H1 (cell line): ENCODE data around the gene DNAJC7. TPM values are rescaled to one million over a fixed set of nuclear protein-coding genes. Genes with fewer than 3 reads are reported as not detected.

ENCODE experiments used
- CTCF ChIA-PET: fragments of 300-600 bp; sonication (Branson Sonifier 250); formaldehyde crosslinking; loops from one replicate; lab custom pipeline; 2021; ENCODE audit not compliant: partially characterized antibody; lab: Charles Lee
- POLR2A ChIA-PET: fragments of 300-600 bp; sonication (Branson Sonifier 250); formaldehyde crosslinking; loops from one replicate; lab custom pipeline; 2021; ENCODE audit warnings: inconsistent platforms; ENCODE audit not compliant: partially characterized antibody; lab: Charles Lee
- DNase-seq, 2 experiments: peaks; one replicate each; pipeline versions ENCODE4 v3.0.0 to v3.0.0-alpha.2; 2010 to 2022; ENCODE audit warnings: low spot score in 2 of 2, low read depth in 1 of 2, mixed read lengths in 1 of 2
- FAIRE-seq: peaks from 2 replicates; lab custom pipeline; 2011; peaks lifted over from hg19 to GRCh38; lab: Jason Lieb, UNC
- H2AFZ ChIP-seq: 2 replicates; pipeline ENCODE4 v1.8.1; 2012; ENCODE audit warnings: low read length, inconsistent platforms
- H2AK5ac ChIP-seq: 2 replicates; pipeline ENCODE4 v1.6.1; 2013; ENCODE audit warnings: low read depth, low read length
- H2BK120ac ChIP-seq: replicated peaks from 2 replicates; pipeline ENCODE3; 2013; ENCODE audit warnings: low read depth, low read length, inconsistent platforms
- H2BK12ac ChIP-seq: 2 replicates; pipeline ENCODE4 v1.6.1; 2013; ENCODE audit warnings: low read depth, low read length
- H2BK15ac ChIP-seq: 2 replicates; pipeline ENCODE4 v1.6.1; 2013; ENCODE audit warnings: low read length
- H2BK20ac ChIP-seq: 2 replicates; pipeline ENCODE4 v1.6.1; 2013; ENCODE audit warnings: low read length
- H2BK5ac ChIP-seq: 2 replicates; pipeline ENCODE4 v1.6.1; 2013; ENCODE audit warnings: low read depth, low read length
- H3K14ac ChIP-seq: 2 replicates; pipeline ENCODE4 v1.6.1; 2013; ENCODE audit warnings: inconsistent platforms; ENCODE audit not compliant: insufficient read length
- H3K18ac ChIP-seq: 2 replicates; pipeline ENCODE4 v1.6.1; 2013; ENCODE audit warnings: low read length; ENCODE audit errors: extremely low read depth
- H3K23ac ChIP-seq: 2 replicates; pipeline ENCODE4 v1.6.1; 2013; ENCODE audit warnings: inconsistent platforms; ENCODE audit not compliant: insufficient read length
- H3K23me2 ChIP-seq: 2 replicates; pipeline ENCODE4 v1.6.1; 2013; ENCODE audit warnings: low read depth, low read length
- H3K27ac ChIP-seq: 2 replicates; pipeline ENCODE4 v1.6.1; 2011; ENCODE audit warnings: low read depth, low read length, inconsistent platforms
- H3K27me3 ChIP-seq, 4 experiments: replicated peaks in 1 of 4; 1 replicate in 1 of 4; 2 replicates in 3 of 4; pipeline versions ENCODE4 v1.6.1 to v1.8.1; 2011 to 2013; ENCODE audit warnings: low read length in 3 of 4, mild to moderate bottlenecking in 3 of 4, inconsistent platforms in 2 of 4, mixed read lengths in 2 of 4, moderate library complexity in 1 of 4; ENCODE audit not compliant: control insufficient read depth in 3 of 4, insufficient read depth in 3 of 4; ENCODE audit errors: extremely low read depth in 1 of 4
- H3K36me3 ChIP-seq, 4 experiments: 2 replicates each; pipeline versions ENCODE4 v1.6.1 to v1.8.1; 2011 to 2013; ENCODE audit warnings: mild to moderate bottlenecking in 4 of 4, low read length in 3 of 4, moderate library complexity in 2 of 4, control low read depth in 1 of 4, inconsistent platforms in 1 of 4; ENCODE audit not compliant: insufficient read depth in 4 of 4, control insufficient read depth in 2 of 4
- H3K4ac ChIP-seq: replicated peaks from 2 replicates; pipeline ENCODE3; 2013; ENCODE audit warnings: low read length, low read depth, mixed read lengths, inconsistent platforms; ENCODE audit not compliant: insufficient read length
- H3K4me1 ChIP-seq, 4 experiments: replicated peaks in 1 of 4; 1 replicate in 1 of 4; 2 replicates in 3 of 4; pipeline versions ENCODE4 v1.6.1 to v1.8.1; 2011 to 2013; ENCODE audit warnings: low read length in 3 of 4, inconsistent platforms in 2 of 4, mixed read lengths in 1 of 4; ENCODE audit not compliant: insufficient read depth in 4 of 4, control insufficient read depth in 3 of 4
- H3K4me2 ChIP-seq, 2 experiments: 2 replicates each; pipeline versions ENCODE4 v1.6.1 to v1.8.1; 2011 to 2013; ENCODE audit warnings: low read depth in 2 of 2, low read length in 2 of 2, control low read depth in 1 of 2, inconsistent platforms in 1 of 2, mild to moderate bottlenecking in 1 of 2; ENCODE audit not compliant: insufficient read depth in 1 of 2
- H3K4me3 ChIP-seq, 4 experiments: fragments of 200-600, 300-600 bp in 1 of 4; sonication (generic), shearing (Covaris generic), sonication (Bioruptor Twin) in 1 of 4; 2 replicates each; pipeline versions ENCODE4 v1.5.1 to v1.8.1; 2011 to 2016; ENCODE audit warnings: low read length in 4 of 4, low read depth in 3 of 4, control low read depth in 2 of 4, inconsistent platforms in 2 of 4, mild to moderate bottlenecking in 2 of 4, mixed read lengths in 1 of 4, moderate library complexity in 1 of 4; ENCODE audit not compliant: insufficient read depth in 2 of 4; ENCODE audit errors: extremely low read depth in 1 of 4
- H3K56ac ChIP-seq: replicated peaks from 2 replicates; pipeline ENCODE3; 2013; ENCODE audit warnings: low read depth, mild to moderate bottlenecking, mixed read lengths, low read length, inconsistent platforms; ENCODE audit not compliant: insufficient read length
- H3K79me1 ChIP-seq: 2 replicates; pipeline ENCODE4 v1.6.1; 2013; ENCODE audit warnings: low read depth, low read length, control low read depth
- H3K79me2 ChIP-seq, 2 experiments: 2 replicates each; pipeline versions ENCODE4 v1.6.1 to v1.8.1; 2012 to 2013; ENCODE audit warnings: low read length in 2 of 2, mild to moderate bottlenecking in 2 of 2, inconsistent platforms in 1 of 2; ENCODE audit not compliant: insufficient read depth in 2 of 2, control insufficient read depth in 1 of 2
- H3K9ac ChIP-seq, 4 experiments: replicated peaks in 1 of 4; 1 replicate in 1 of 4; 2 replicates in 3 of 4; pipeline versions ENCODE4 v1.6.1 to v1.8.1; 2011 to 2013; ENCODE audit warnings: low read depth in 3 of 4, low read length in 3 of 4, control low read depth in 2 of 4, mild to moderate bottlenecking in 2 of 4, moderate library complexity in 2 of 4, inconsistent platforms in 1 of 4; ENCODE audit errors: extremely low read depth in 1 of 4
- H3K9me3 ChIP-seq, 2 experiments: 2 replicates each; pipeline versions ENCODE4 v1.6.1 to v1.8.1; 2012 to 2013; ENCODE audit warnings: mild to moderate bottlenecking in 2 of 2, moderate library complexity in 2 of 2, control low read depth in 1 of 2, inconsistent platforms in 1 of 2, low read depth in 1 of 2, low read length in 1 of 2, mixed read lengths in 1 of 2; ENCODE audit not compliant: insufficient read depth in 2 of 2
- H4K20me1 ChIP-seq, 2 experiments: replicated peaks in 1 of 2; 2 replicates each; pipeline versions ENCODE3 to v1.8.1; 2011 to 2013; ENCODE audit warnings: inconsistent platforms in 2 of 2, low read length in 2 of 2, mild to moderate bottlenecking in 1 of 2; ENCODE audit not compliant: insufficient read depth in 2 of 2, control insufficient read depth in 1 of 2
- H4K5ac ChIP-seq: 2 replicates; pipeline ENCODE4 v1.6.1; 2013; ENCODE audit warnings: low read length, low read depth, mixed read lengths, inconsistent platforms; ENCODE audit not compliant: insufficient read length
- H4K8ac ChIP-seq: 2 replicates; pipeline ENCODE4 v1.8.0; 2013; ENCODE audit warnings: mild to moderate bottlenecking, moderate library complexity, low read length, inconsistent platforms; ENCODE audit not compliant: insufficient read depth; ENCODE audit errors: extremely low read depth
- H4K91ac ChIP-seq: replicated peaks from 2 replicates; pipeline ENCODE3; 2013; ENCODE audit warnings: low read length, mixed read lengths, inconsistent platforms; ENCODE audit not compliant: insufficient read length
- BRCA1 ChIP-seq: IDR thresholded peaks from 2 replicates; pipeline ENCODE4 v1.6.1; 2012; ENCODE audit warnings: low read depth, low read length, improper control_type of control experiment
- CEBPB ChIP-seq: IDR thresholded peaks from 2 replicates; pipeline ENCODE4 v1.6.1; 2012; ENCODE audit warnings: low read depth, low read length
- EGR1 ChIP-seq: IDR thresholded peaks from 2 replicates; pipeline ENCODE4 v1.6.1; 2011; ENCODE audit warnings: low read depth, low read length, borderline replicate concordance
- HDAC6 ChIP-seq: IDR thresholded peaks from one replicate; pipeline ENCODE4 v1.7.1; 2012; ENCODE audit warnings: low read depth, mild to moderate bottlenecking, inconsistent platforms, low read length, moderate library complexity
- JUN ChIP-seq: IDR thresholded peaks from 2 replicates; pipeline ENCODE4 v1.6.1; 2011; ENCODE audit warnings: low read depth, mild to moderate bottlenecking, improper control_type of control experiment, low read length
- RXRA ChIP-seq: IDR thresholded peaks from 2 replicates; pipeline ENCODE4 v1.6.1; 2011; ENCODE audit warnings: low read depth, mild to moderate bottlenecking, low read length, moderate library complexity; ENCODE audit not compliant: insufficient read depth
- SIRT6 ChIP-seq: IDR thresholded peaks from one replicate; pipeline ENCODE4 v1.7.1; 2012; ENCODE audit warnings: low read length, inconsistent platforms
- TAF1 ChIP-seq: IDR thresholded peaks from 2 replicates; pipeline ENCODE4 v1.6.1; 2011; ENCODE audit warnings: mild to moderate bottlenecking, low read depth, low read length
- TBP ChIP-seq: IDR thresholded peaks from 2 replicates; pipeline ENCODE4 v1.6.1; 2011; ENCODE audit warnings: low read depth, low read length, improper control_type of control experiment
- WGBS, 2 experiments: shearing (Covaris generic) in 1 of 2; methylation state at CpG; one replicate each; pipeline versions ENCODE4 v1.1.6 to v1.1.7; 2013 to 2015; ENCODE audit warnings: low lambda C conversion rate in 2 of 2, mixed read lengths in 2 of 2, inconsistent platforms in 1 of 2, low coverage in 1 of 2, missing lambda C conversion rate in 1 of 2; ENCODE audit not compliant: insufficient replicate concordance in 2 of 2, insufficient coverage in 1 of 2, insufficient read length in 1 of 2; ENCODE audit errors: extremely low coverage in 1 of 2, missing lambda C conversion rate in 1 of 2; 5-methylcytosine and 5-hydroxymethylcytosine counted together
- polyA plus RNA-seq, 7 experiments: library from polyadenylated mRNA; depleted of rRNA in 3 of 7; stranded (reverse) in 5 of 7; unstranded in 2 of 7; fragments of >200 nt in 5 of 7; fragments of 200-250 nt in 2 of 7; gene quantifications; 1 replicate in 5 of 7; 2 replicates in 1 of 7; 4 replicates in 1 of 7; pipeline versions ENCODE4 v1.2.1 to v1.2.3, GENCODE V29; 2011 to 2013; ENCODE audit warnings: missing spikeins in 2 of 7, mixed read lengths in 2 of 7
- total RNA-seq: library from RNA; stranded (reverse); fragmentation: NEBNext Ultra II Directional; extraction: Animal tissue kit (Norgen Biotek cat#: 25700); gene quantifications from 2 replicates; pipeline ENCODE4 v1.2.1, GENCODE V29; 2021
- TF ChIP-seq, protein P1 (sequence below): IDR thresholded peaks from 2 replicates; pipeline ENCODE4 v1.6.1; 2012; ENCODE audit warnings: inconsistent platforms
- TF ChIP-seq, protein P2 (sequence below): IDR thresholded peaks from 2 replicates; pipeline ENCODE4 v1.6.1; 2012; ENCODE audit warnings: inconsistent platforms

Gene DNAJC7
- total and polyA plus RNA-seq, 2 of the 8 experiments (the other 6 are each of a cell fraction or from before 2014, with no cell fraction given), result 31.0 to 148 TPM

GRCh38 chr17:41941168-41941567 lies 76.1 kb downstream of the DNAJC7 start:
- FAIRE-seq, result no peak
- TF ChIP-seq, protein P1, sequence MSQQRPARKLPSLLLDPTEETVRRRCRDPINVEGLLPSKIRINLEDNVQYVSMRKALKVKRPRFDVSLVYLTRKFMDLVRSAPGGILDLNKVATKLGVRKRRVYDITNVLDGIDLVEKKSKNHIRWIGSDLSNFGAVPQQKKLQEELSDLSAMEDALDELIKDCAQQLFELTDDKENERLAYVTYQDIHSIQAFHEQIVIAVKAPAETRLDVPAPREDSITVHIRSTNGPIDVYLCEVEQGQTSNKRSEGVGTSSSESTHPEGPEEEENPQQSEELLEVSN, result no peak
- TF ChIP-seq EGR1 (no peak), CEBPB (no peak), BRCA1 (no peak), TBP (no peak), SIRT6 (no peak), TAF1 (no peak), JUN (no peak), HDAC6 (no peak), RXRA (no peak)
- TF ChIP-seq, protein P2, sequence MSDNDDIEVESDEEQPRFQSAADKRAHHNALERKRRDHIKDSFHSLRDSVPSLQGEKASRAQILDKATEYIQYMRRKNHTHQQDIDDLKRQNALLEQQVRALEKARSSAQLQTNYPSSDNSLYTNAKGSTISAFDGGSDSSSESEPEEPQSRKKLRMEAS, result no peak
- H3K36me3 ChIP-seq, result no peaks in the 10 kb centered on the region
- no peak overlapping the region for H2BK5ac ChIP-seq
- CTCF ChIA-PET, result interaction anchor here (0.7 to 2.7 kb wide), 2 partner anchors 11 to 18 kb away, joined by 3 to 11 read pairs; partner anchors contain the start of gene ODAD4
- no peak for DNase-seq
- H3K9me3 ChIP-seq, result no peaks in the 10 kb centered on the region
- no peaks in the 10 kb centered on the region for H4K20me1 ChIP-seq
- H2BK12ac ChIP-seq, result no peak overlapping the region
- no peaks in the 10 kb centered on the region for H3K4me1 ChIP-seq
- 96% methylated on average over 5 of the region's 5 CpGs; no CpG with 5 or more reads in 1 of the 2 experiments for WGBS, 2 experiments
- H2AFZ ChIP-seq, result no peak overlapping the region
- H3K23ac ChIP-seq, result no peak overlapping the region
- no peak overlapping the region for H3K4ac ChIP-seq
- H3K79me1 ChIP-seq, result no peaks in the 10 kb centered on the region
- no peak overlapping the region for H2BK120ac ChIP-seq
- no peak overlapping the region for H3K56ac ChIP-seq
- H2BK20ac ChIP-seq, result no peak overlapping the region
- POLR2A ChIA-PET, result interaction anchor here (0.7 kb wide), 2 partner anchors 13 to 26 kb away, joined by 3 read pairs; partner anchors contain the start of gene CNP
- no peak overlapping the region for H4K8ac ChIP-seq
- no peak overlapping the region for H3K9ac ChIP-seq
- no peak overlapping the region for H4K5ac ChIP-seq
- H3K79me2 ChIP-seq, result no peaks in the 10 kb centered on the region
- no peak overlapping the region for H4K91ac ChIP-seq
- H3K14ac ChIP-seq, result no peak overlapping the region
- no peak overlapping the region for H3K18ac ChIP-seq
- no peak overlapping the region for H3K4me2 ChIP-seq
- no peak overlapping the region for H2AK5ac ChIP-seq
- 0 out of 2 replicates have a peak, but pooled peaks cover 2% of the 10 kb centered on the region for H3K23me2 ChIP-seq
- H3K4me3 ChIP-seq, result no peak overlapping the region
- no peak overlapping the region for H3K27ac ChIP-seq
- no peak overlapping the region for H2BK15ac ChIP-seq
- no peaks in the 10 kb centered on the region for H3K27me3 ChIP-seq
